DLD1 (cell line): ENCODE results near the gene NAGS.
"Not testable (repeated sequence)": the region's sequence is repeated elsewhere in the genome, so short reads cannot be mapped to it uniquely, and the experiment has no call there.

Experiments used
- in situ Hi-C: cut with HindIII; loops from 2 replicates; pipeline ENCODE4 v1.10.0; 2017; ENCODE audit warnings: low sequenced_read_pairs

Gene NAGS

DNA sequence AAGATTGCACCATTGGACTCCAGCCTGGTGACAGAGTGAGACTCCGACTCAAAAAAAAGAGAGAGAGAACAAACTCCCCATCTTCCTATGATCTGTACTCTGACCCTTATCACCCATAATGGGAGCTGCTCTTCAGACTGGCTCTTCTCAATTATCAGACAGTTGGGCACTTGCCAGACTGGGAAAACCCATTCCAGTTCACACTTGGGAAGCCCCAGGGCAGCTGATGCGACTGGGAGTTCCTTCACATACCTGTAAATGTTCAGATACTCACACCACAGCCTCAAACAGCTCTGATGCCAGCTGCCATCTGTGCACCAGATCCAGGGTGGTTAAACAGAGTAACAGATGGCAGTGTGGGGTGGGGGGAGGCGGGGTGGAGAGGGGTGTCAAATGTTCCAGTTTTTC is 34.2 kb downstream of the NAGS start:
- in situ Hi-C loops: no loop called here

DNA sequence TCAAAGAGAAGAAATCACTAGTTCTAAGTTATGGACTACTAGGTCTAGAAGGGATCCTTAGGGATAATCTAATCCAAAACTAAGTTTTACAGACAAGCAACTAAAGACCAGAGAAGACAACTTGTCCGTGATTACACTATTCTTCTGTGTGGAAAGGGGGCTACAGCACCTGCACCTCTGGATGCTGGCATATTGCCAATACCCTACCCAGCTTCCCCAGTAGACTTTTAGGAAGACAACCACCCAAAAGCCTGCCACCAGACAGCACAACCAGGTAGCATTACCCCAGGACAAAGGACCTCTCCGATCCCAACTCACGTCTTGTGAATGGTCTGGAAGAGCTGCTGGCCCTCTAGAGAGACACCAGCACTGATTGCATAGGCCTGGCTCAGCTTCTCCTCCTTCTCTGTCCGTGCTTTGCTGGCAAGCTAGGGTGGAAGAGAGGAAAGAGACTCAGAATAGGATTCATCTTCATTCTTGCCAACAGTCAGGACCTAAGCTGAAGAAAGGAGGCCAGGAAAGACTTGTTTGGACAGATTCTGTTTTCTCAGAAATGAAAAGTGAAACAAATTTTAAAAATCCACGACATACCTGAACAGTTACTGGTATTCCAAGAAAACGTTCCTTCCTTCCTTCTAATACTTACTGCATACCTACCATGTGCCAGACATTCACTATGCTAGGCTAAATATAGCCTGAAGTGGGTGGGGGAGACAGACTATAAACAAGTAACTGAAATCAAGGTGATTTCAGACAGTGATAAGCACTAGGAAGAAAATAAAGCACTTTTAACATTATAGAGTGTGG is 35.6 kb downstream of the NAGS start:
- in situ Hi-C loops: no loop called here

DNA sequence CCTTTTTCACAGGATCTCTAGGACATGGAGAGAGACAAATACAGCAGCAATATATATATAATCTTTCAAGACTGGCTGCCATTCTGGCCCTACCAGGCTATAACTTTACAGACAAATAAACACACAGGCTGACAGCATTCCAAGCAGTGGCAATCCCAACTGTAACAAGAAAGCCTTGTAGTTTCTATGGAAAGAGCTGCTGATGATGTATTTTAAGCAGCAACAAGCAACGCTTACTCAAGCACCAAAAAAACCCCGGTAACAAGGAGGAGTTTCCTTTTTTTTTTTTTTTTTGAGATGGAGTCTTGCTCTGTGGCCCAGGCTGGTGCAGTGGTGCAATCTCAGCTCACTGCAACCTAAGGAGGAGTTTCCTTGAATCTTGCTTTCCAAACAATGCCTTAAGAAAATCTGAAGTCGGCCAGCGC is 38.9 kb downstream of the NAGS start:
- in situ Hi-C loops: no loop called here

DNA sequence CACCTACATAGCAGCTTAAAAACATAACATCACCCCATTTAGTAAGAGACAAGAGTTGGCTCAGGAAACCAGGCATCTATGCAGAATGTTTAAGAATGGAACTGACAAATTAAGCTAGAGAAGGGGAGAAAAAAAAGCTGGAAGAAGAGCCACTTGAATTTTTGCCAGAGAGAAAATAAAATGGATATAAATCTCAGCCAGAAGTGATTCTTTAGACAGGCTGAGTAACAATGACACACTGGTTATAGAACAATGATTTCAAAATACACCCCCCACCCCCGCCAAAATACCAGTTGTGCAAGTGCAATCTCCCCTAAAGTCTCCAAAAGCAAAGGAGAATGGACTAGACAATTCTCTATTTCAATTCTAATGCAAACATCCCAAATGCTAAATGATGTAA is 39.6 kb downstream of the NAGS start:
- in situ Hi-C loops: no loop called here

DNA sequence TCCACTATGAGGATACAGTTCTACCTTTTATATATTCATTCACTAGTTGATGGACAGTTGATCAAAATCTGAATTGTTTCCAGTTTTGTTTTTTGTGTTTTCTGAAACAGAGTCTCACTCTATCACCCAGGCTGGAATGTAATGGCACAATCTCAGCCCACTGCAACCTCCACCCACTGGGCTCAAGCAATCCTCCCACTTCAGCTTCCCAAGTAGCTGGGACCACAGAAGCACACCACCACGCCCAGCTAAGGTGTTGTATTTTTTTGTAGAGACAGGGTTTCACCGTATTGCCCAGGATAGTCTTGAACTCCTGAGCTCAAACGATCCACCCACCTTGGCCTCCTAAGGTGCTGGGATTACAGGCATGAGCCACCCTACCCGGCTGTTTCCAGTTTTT is 41.1 kb downstream of the NAGS start:
- in situ Hi-C loops: no loop called here

GRCh38 chr17:44046893-44047292 is 42.5 kb downstream of the NAGS start:
- in situ Hi-C loops: not testable (repeated sequence)

GRCh38 chr17:44049294-44050060 is 45.1 kb downstream of the NAGS start:
- in situ Hi-C loops: no loop called here

DNA sequence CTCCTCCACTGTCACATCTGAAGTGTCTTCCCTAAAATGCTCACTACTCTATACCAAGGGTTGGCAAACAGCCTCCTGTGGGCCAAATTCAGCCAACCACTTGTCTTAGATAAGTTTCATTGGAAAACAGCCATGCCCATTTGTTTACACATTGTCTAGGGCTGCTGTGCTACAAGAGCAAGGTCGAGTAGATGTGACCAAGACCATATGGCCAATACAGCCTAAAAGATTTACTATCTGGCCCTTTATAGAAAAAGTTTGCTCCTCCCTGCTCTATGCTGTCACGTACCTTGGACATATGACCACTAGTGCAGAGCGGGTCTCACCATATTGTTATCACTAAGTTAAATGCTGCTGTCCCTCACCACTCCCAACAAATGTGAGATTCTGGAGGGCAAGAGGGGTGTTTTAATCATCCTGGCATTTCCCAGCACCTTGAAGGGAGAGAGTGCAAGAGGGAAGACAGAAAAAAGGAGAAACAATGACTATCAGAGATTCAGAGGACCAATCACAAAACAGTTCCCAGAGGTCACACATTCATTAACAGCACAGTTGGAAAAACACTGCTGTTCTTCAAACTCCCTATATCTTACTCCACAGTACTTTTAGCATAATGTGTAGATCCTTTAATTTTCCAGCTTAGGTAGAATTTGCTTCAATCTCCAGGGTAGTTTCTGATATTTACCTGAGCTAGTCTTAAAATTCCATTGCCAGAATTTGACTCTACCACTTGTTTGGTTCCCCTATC is 48.9 kb downstream of the NAGS start:
- in situ Hi-C loops: no loop called here
